Liver (tissue), 9 donors: ENCODE results near the gene FBXW11. TPM values are rescaled to one million over a fixed set of nuclear protein-coding genes. Genes with fewer than 3 reads are reported as not detected.

ENCODE experiments used
- DNase-seq: peaks from one replicate; pipeline ENCODE4 v3.0.0-alpha.2; 2017; ENCODE audit warnings: low spot score
- H3K27ac ChIP-seq, 2 donors: one replicate each; pipeline ENCODE4 v1.7.0; 2013; ENCODE audit warnings: inconsistent platforms in 2 of 2, low read length in 2 of 2, control low read depth in 1 of 2, low read depth in 1 of 2, mild to moderate bottlenecking in 1 of 2
- H3K27me3 ChIP-seq, 4 donors: one replicate each; pipeline versions ENCODE4 v1.6.1 to v1.7.0; 2013; ENCODE audit warnings: low read length in 3 of 4, inconsistent platforms in 1 of 4, mild to moderate bottlenecking in 1 of 4, moderate library complexity in 1 of 4; ENCODE audit not compliant: control insufficient read depth in 4 of 4, insufficient read depth in 4 of 4
- H3K36me3 ChIP-seq, 4 donors: one replicate each; pipeline versions ENCODE4 v1.6.1 to v1.7.0; 2013; ENCODE audit warnings: low read length in 3 of 4, mild to moderate bottlenecking in 3 of 4, low read depth in 1 of 4, moderate library complexity in 1 of 4; ENCODE audit not compliant: control insufficient read depth in 4 of 4, insufficient read depth in 3 of 4
- H3K4me1 ChIP-seq, 4 donors: one replicate each; pipeline versions ENCODE4 v1.6.1 to v1.7.0; 2013; ENCODE audit warnings: low read length in 3 of 4, mild to moderate bottlenecking in 3 of 4, moderate library complexity in 1 of 4; ENCODE audit not compliant: control insufficient read depth in 4 of 4, insufficient read depth in 4 of 4
- H3K4me3 ChIP-seq, 3 donors: one replicate each; pipeline versions ENCODE4 v1.6.1 to v1.7.0; 2013; ENCODE audit warnings: low read length in 3 of 3, control low read depth in 1 of 3, low read depth in 1 of 3, mild to moderate bottlenecking in 1 of 3
- H3K9ac ChIP-seq, 2 donors: one replicate each; pipeline ENCODE4 v1.7.0; 2013; ENCODE audit warnings: low read length in 2 of 2, mild to moderate bottlenecking in 2 of 2, moderate library complexity in 2 of 2, control low read depth in 1 of 2, low read depth in 1 of 2
- H3K9me3 ChIP-seq, 4 donors: one replicate each; pipeline versions ENCODE4 v1.6.1 to v1.7.0; 2013; ENCODE audit warnings: low read length in 3 of 4; ENCODE audit not compliant: control insufficient read depth in 4 of 4
- EGR1 ChIP-seq, 2 donors: IDR thresholded peaks; 2 replicates each; pipeline ENCODE4 v1.6.1; 2016 to 2018; ENCODE audit warnings: antibody characterized with exemption in 2 of 2, low read depth in 2 of 2
- FOXA1 ChIP-seq: IDR thresholded peaks from 2 replicates; pipeline ENCODE4 v1.6.1; 2016; ENCODE audit warnings: antibody characterized with exemption
- FOXA2 ChIP-seq: IDR thresholded peaks from 2 replicates; pipeline ENCODE4 v1.6.1; 2016; ENCODE audit warnings: antibody characterized with exemption
- HNF4A ChIP-seq, 2 donors: conservative IDR thresholded peaks; 2 replicates each; pipeline ENCODE4 v1.6.1; 2016; ENCODE audit warnings: antibody characterized with exemption in 2 of 2, mild to moderate bottlenecking in 2 of 2
- HNF4G ChIP-seq: IDR thresholded peaks from 2 replicates; pipeline ENCODE4 v1.6.1; 2016; ENCODE audit warnings: antibody characterized with exemption
- JUND ChIP-seq, 2 donors: IDR thresholded peaks; 2 replicates each; pipeline ENCODE4 v1.6.1; 2016; ENCODE audit warnings: antibody characterized with exemption in 2 of 2
- NR2F2 ChIP-seq: IDR thresholded peaks from 2 replicates; pipeline ENCODE4 v1.6.1; 2016; ENCODE audit warnings: antibody characterized with exemption
- RAD21 ChIP-seq, 2 donors: IDR thresholded peaks; 2 replicates each; pipeline ENCODE4 v1.6.1; 2016; ENCODE audit warnings: antibody characterized with exemption in 2 of 2, mild to moderate bottlenecking in 2 of 2
- RXRA ChIP-seq, 2 donors: IDR thresholded peaks; 2 replicates each; pipeline ENCODE4 v1.6.1; 2017 to 2018; ENCODE audit warnings: antibody characterized with exemption in 2 of 2, mild to moderate bottlenecking in 1 of 2
- SP1 ChIP-seq: IDR thresholded peaks from 2 replicates; pipeline ENCODE4 v1.6.1; 2018; ENCODE audit warnings: antibody characterized with exemption, mild to moderate bottlenecking
- TAF1 ChIP-seq: conservative IDR thresholded peaks from 2 replicates; pipeline ENCODE4 v1.6.1; 2016; ENCODE audit warnings: antibody characterized with exemption, mild to moderate bottlenecking
- YY1 ChIP-seq: IDR thresholded peaks from 2 replicates; pipeline ENCODE4 v1.6.1; 2016; ENCODE audit warnings: antibody characterized with exemption, mild to moderate bottlenecking
- ZBTB33 ChIP-seq: IDR thresholded peaks from 2 replicates; pipeline ENCODE4 v1.6.1; 2016; ENCODE audit warnings: antibody characterized with exemption
- WGBS: extraction: QIAGEN DNeasy Blood & Tissue Kit; methylation state at CpG from one replicate; pipeline ENCODE4 v1.1.7; 2013; 5-methylcytosine and 5-hydroxymethylcytosine counted together
- polyA plus RNA-seq, 2 donors: library from polyadenylated mRNA; stranded (reverse) in 1 of 2; unstranded in 1 of 2; fragments of 200-250 nt in 1 of 2; fragments of >200 nt in 1 of 2; fragmentation: Nextera tagmentation in 1 of 2; extraction: Ambion mirVana in 1 of 2; gene quantifications; one replicate each; pipeline versions ENCODE4 v1.2.1 to v1.2.3, GENCODE V29; 2013 to 2015
- total RNA-seq, 2 donors: library from RNA; depleted of rRNA; stranded (reverse); fragments of >200 nt; gene quantifications; one replicate each; pipeline ENCODE4 v1.2.3, GENCODE V29; 2014
- TF ChIP-seq, protein P1 (sequence below): IDR thresholded peaks from 2 replicates; pipeline ENCODE4 v1.6.1; 2016; ENCODE audit warnings: antibody characterized with exemption
- TF ChIP-seq, protein P2 (sequence below): IDR thresholded peaks from 2 replicates; pipeline ENCODE4 v1.6.1; 2016; ENCODE audit warnings: antibody characterized with exemption, mild to moderate bottlenecking
- TF ChIP-seq, protein P3 (sequence below): fragments of 150-350 bp; IDR thresholded peaks from 2 replicates; pipeline ENCODE4 v1.5.1; 2017; ENCODE audit warnings: improper control_type of control experiment, low read depth, low read length; ENCODE audit not compliant: missing input control
- donor health status: healthy.
- donor health status: healthy.
- donor health status: healthy.
- donor health status: healthy.
- donor health status: healthy.

The FBXW11 gene
- total and polyA plus RNA-seq, 4 donors, result 11.2 to 37.5 (median 22.0) TPM

DNA sequence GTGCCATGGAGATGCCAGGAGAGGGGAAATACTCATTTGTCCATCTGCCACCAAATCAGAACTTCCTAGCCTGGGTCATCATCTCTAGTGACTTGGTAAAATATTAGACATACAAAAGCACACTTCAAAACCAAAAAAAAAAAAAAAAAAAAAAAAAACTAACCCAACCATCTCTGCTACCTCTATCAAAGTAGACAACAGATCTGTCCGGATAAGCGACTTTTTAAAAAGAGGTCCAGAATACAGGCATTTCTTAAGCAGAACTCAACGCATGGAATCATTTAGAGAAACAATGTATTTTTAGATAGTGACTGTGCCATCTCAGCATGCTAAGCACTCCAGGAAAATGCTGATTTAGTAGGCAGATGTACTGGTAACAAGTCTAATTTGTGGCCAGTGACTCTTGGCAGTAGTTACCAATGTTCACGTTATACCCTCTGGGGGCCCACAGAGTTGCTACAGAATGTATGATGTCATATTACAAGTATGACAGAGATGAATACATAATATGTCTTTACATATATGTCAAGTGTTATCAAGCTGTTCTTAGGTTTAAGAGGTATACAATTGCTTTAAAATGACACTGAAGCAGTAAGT is 113.0 kb downstream of the FBXW11 start:
- Histone ChIP-seq H3K9me3 (no peaks in the 10 kb centered on the region), H3K4me1 (peaks cover 0 to 10% (median 4%) of the 10 kb centered on the region in 4 donors), H3K4me3 (no peak overlapping the region), H3K27me3 (no peaks in the 10 kb centered on the region), H3K27ac (no peak overlapping the region), H3K9ac (no peak overlapping the region), H3K36me3 (peaks cover 1 to 7% (median 2%) of the 10 kb centered on the region in 4 donors)
- no peak for TF ChIP-seq FOXA1
- no peak for TF ChIP-seq YY1
- TF ChIP-seq, protein P1, sequence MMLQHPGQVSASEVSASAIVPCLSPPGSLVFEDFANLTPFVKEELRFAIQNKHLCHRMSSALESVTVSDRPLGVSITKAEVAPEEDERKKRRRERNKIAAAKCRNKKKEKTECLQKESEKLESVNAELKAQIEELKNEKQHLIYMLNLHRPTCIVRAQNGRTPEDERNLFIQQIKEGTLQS, result no peak
- TF ChIP-seq RAD21 (IDR thresholded peaks at IDR 0.05), result no peak
- TF ChIP-seq FOXA2, result no peak
- TF ChIP-seq, protein P2, sequence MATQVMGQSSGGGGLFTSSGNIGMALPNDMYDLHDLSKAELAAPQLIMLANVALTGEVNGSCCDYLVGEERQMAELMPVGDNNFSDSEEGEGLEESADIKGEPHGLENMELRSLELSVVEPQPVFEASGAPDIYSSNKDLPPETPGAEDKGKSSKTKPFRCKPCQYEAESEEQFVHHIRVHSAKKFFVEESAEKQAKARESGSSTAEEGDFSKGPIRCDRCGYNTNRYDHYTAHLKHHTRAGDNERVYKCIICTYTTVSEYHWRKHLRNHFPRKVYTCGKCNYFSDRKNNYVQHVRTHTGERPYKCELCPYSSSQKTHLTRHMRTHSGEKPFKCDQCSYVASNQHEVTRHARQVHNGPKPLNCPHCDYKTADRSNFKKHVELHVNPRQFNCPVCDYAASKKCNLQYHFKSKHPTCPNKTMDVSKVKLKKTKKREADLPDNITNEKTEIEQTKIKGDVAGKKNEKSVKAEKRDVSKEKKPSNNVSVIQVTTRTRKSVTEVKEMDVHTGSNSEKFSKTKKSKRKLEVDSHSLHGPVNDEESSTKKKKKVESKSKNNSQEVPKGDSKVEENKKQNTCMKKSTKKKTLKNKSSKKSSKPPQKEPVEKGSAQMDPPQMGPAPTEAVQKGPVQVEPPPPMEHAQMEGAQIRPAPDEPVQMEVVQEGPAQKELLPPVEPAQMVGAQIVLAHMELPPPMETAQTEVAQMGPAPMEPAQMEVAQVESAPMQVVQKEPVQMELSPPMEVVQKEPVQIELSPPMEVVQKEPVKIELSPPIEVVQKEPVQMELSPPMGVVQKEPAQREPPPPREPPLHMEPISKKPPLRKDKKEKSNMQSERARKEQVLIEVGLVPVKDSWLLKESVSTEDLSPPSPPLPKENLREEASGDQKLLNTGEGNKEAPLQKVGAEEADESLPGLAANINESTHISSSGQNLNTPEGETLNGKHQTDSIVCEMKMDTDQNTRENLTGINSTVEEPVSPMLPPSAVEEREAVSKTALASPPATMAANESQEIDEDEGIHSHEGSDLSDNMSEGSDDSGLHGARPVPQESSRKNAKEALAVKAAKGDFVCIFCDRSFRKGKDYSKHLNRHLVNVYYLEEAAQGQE, result no peak
- TF ChIP-seq HNF4G, result no peak
- no peak for TF ChIP-seq EGR1 (IDR thresholded peaks at IDR 0.05; ENCODE audit: low read depth in 2 of 2)
- no peak for TF ChIP-seq RXRA (IDR thresholded peaks at IDR 0.05)
- TF ChIP-seq ZBTB33, result no peak
- no peak for TF ChIP-seq SP1
- TF ChIP-seq TAF1, result no peak
- TF ChIP-seq, protein P3, sequence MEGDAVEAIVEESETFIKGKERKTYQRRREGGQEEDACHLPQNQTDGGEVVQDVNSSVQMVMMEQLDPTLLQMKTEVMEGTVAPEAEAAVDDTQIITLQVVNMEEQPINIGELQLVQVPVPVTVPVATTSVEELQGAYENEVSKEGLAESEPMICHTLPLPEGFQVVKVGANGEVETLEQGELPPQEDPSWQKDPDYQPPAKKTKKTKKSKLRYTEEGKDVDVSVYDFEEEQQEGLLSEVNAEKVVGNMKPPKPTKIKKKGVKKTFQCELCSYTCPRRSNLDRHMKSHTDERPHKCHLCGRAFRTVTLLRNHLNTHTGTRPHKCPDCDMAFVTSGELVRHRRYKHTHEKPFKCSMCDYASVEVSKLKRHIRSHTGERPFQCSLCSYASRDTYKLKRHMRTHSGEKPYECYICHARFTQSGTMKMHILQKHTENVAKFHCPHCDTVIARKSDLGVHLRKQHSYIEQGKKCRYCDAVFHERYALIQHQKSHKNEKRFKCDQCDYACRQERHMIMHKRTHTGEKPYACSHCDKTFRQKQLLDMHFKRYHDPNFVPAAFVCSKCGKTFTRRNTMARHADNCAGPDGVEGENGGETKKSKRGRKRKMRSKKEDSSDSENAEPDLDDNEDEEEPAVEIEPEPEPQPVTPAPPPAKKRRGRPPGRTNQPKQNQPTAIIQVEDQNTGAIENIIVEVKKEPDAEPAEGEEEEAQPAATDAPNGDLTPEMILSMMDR, result no peak
- no peak for TF ChIP-seq JUND (IDR thresholded peaks at IDR 0.05)
- TF ChIP-seq NR2F2, result no peak
- DNase-seq, result no peak
- 97% methylated on average over 4 of the region's 4 CpGs for WGBS

DNA sequence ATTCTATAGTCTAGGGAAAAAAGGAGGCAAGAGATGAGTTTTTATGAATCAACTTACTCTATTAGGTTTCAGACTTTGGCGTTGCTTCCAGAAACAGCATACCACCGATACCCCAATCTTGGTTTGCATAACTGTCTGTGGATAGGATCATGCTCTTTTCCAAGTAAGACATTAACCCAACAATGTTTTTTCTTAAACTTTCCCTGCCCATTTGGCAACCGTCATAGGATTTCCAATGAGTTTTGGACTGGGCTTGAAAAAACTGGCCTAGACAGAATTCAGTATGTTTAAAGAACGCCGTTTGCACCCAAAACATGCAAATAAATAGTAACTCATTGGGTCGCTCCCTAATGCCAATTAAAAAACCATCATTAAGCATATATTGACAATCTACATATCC is 114.8 kb downstream of the FBXW11 start:
- WGBS, result 37% methylated on average over 6 of the region's 6 CpGs
- no peak for TF ChIP-seq EGR1 (IDR thresholded peaks at IDR 0.05; ENCODE audit: low read depth in 2 of 2)
- peak in 1 of 2 donors; percentile 16 for TF ChIP-seq HNF4A (conservative IDR thresholded peaks at IDR 0.05)
- Histone ChIP-seq H3K9ac (no peak overlapping the region), H3K4me1 (peaks cover 0 to 10% (median 4%) of the 10 kb centered on the region in 4 donors), H3K27me3 (no peaks in the 10 kb centered on the region), H3K9me3 (no peaks in the 10 kb centered on the region), H3K4me3 (no peak overlapping the region), H3K27ac (no peak overlapping the region), H3K36me3 (peaks cover 0 to 5% (median 1%) of the 10 kb centered on the region in 4 donors)
- DNase-seq, result no peak
